Loucy (cell line): Measurements from ENCODE around the gene GIT1.

Source experiments
- CTCF ChIP-seq: fragments of 200-600 bp; sonication (generic); conservative IDR thresholded peaks from 2 replicates; pipeline ENCODE4 v1.5.1; 2014; ENCODE audit warnings: mild to moderate bottlenecking, antibody characterized with exemption, low read length
- EZH2phosphoT487 ChIP-seq: fragments of 200-600 bp; IDR thresholded peaks from 2 replicates; pipeline ENCODE4 v1.6.1; 2018; ENCODE audit warnings: antibody characterized with exemption, mild to moderate bottlenecking, moderate library complexity, borderline replicate concordance

GRCh38 chr17:29574732-29575510, 14.5 kb downstream of the GIT1 start:
- TF ChIP-seq CTCF (no peak), EZH2phosphoT487 (no peak)
